NT2/D1 (cell line): Measurements from ENCODE around the gene WNT4.

ENCODE experiments used
- SUZ12 ChIP-seq: IDR thresholded peaks from 2 replicates; pipeline ENCODE4 v1.6.1; 2011; ENCODE audit not compliant: insufficient read length, insufficient read depth; ENCODE audit errors: extremely low read depth
- YY1 ChIP-seq: IDR thresholded peaks from 2 replicates; pipeline ENCODE4 v1.6.1; 2011; ENCODE audit not compliant: insufficient read length, insufficient read depth
- ZNF274 ChIP-seq: IDR thresholded peaks from 2 replicates; pipeline ENCODE4 v1.6.1; 2011; ENCODE audit warnings: mild to moderate bottlenecking, low read depth, low read length

- TF ChIP-seq ZNF274 (no peak), SUZ12 (no peak), YY1 (no peak)
These were observed 47.4 kb upstream of the WNT4 start for GRCh38 chr1:22190251-22190650.
